Heart left ventricle (tissue), 13 donors: ENCODE results near the gene CCDC86.

Experiments used
- POLR2A ChIP-seq, 2 donors: fragments of 450-650 bp; IDR thresholded peaks; one replicate each; pipeline ENCODE4 v1.6.1; 2017; ENCODE audit warnings: antibody characterized with exemption in 2 of 2, mild to moderate bottlenecking in 2 of 2, moderate library complexity in 2 of 2
- TF ChIP-seq, protein P1 (sequence below), 12 donors: fragments of 200-600 bp; sonication (generic) in 4 of 12; IDR thresholded peaks; one replicate each; pipeline versions ENCODE4 v1.5.0 to v1.8.0; 2018 to 2022; ENCODE audit warnings: antibody characterized with exemption in 12 of 12, mild to moderate bottlenecking in 5 of 12
- donor health status: ischemic (EF 13 %, LVEDD 7.1; RV severe dilation, severe dysfunction).
- donor health status: DM: no; HTN: yes; CAD: no.
- donor health status: DM: no; HTN: no; CAD: no.
- donor health status: ischemic (EF 25% LVEDD 6.9; RV normal size, moderate dysfunction).
- donor health status: ischemic (EF 25% LVEDD 5.7; RV mildly dilated, moderate dysfunction).
- donor health status: ischemic (EF 35%, LVEDD 5.7; RV mildly dilated, moderate dysfunction).
- donor health status: nonischemic (EF 11% LVEDD 7.7; RV severe dilation, severe dysfunction).
- donor health status: DM: yes; HTN: yes; CAD: no.
- donor health status: PGD.
- donor health status: ischemic (EF 29% LVEDD 5.4; RV normal size, mild dysfunction).
- donor health status: nonischemic (EF 23%, LVEDD 6.1; RV moderate dilation, normal function).

DNA sequence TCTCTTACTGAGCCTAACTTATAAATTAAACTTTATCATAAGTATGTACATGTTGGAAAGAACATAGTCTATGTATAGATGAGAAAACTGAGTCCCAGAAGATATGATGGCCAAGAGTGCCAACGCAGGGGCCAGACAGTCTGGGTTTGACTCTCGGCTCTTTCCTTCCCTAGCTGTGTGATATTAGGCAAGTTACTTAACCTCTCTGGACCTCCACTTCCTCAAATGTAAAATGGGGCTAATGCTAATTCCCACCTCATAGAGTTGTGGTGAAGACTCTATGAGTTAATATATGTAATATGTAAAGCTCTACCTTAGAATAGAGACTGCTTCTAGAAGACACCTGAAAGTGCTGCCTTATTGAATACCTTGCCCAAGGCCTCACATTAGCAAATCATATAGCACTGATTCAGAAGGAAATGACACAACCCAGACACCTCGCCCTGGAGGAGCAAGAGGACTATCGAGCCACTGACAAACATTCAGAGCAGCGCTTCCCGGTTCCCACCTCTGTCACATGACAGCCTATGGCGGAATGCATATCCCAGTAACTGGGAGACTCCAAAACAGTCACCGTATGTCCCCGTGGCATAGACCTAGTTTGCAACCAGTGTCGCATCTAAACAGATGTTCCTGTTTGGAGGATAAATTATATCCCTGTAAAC is 11.3 kb upstream of the CCDC86 start:
- TF ChIP-seq, protein P1, sequence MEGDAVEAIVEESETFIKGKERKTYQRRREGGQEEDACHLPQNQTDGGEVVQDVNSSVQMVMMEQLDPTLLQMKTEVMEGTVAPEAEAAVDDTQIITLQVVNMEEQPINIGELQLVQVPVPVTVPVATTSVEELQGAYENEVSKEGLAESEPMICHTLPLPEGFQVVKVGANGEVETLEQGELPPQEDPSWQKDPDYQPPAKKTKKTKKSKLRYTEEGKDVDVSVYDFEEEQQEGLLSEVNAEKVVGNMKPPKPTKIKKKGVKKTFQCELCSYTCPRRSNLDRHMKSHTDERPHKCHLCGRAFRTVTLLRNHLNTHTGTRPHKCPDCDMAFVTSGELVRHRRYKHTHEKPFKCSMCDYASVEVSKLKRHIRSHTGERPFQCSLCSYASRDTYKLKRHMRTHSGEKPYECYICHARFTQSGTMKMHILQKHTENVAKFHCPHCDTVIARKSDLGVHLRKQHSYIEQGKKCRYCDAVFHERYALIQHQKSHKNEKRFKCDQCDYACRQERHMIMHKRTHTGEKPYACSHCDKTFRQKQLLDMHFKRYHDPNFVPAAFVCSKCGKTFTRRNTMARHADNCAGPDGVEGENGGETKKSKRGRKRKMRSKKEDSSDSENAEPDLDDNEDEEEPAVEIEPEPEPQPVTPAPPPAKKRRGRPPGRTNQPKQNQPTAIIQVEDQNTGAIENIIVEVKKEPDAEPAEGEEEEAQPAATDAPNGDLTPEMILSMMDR (IDR thresholded peaks at IDR 0.05): no peak
- no peak for TF ChIP-seq POLR2A (IDR thresholded peaks at IDR 0.05)
